ENCODE measurements around the gene STX18. TPM values are rescaled to one million over a fixed set of nuclear protein-coding genes. Genes with fewer than 3 reads are reported as not detected.

Gene STX18
- total RNA-seq: 14.8 and 16.4 TPM in 2 replicates

DNA sequence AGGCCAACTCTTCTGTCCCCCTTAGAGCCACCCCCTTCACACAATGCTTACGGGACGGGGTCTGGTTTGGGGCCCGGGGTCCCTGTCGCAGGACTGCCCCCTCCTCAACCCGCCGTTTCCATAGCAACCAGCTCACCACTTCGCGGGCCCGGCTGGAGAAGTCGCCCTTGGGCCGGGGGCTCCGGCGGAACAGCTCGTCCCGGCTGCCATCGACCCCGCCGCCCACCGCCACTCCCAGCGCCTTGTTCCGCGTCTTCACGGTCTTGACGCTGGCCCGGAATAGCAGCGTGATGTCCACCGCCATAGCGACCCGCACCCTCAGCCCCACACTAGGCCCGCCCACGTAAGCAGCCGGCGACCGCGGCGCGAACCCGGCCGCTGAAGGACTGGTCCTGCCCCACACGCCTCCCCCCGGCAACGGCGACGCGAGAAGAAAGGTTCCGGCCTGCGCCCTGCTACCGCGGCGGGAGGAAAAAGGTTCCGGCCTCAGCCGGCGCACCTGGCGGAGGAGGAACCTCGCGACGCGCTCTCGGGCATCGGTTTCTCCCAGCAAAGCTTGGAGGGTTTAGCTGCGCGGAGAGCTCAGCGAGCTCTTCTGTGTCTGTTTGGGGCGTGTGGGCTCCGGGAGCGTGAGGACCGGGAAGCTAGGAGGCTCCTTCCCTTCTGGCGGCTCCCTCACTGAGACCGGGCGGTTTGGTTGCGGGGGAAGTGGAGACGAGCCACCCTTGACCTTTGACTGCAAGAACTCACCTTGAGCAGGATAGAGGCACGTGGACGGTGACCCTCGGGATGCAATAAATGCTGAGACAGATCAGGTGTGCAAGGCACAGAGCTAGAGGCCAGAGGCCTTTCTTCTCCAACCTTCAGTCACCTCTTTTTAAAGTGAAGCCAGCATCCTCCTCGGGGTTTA, at the start of gene STX18:
TSS of gene STX18 (minus strand) at position 388 of the 910 bp plus-strand sequence. CDS start at position 304, 84 bp downstream.

DNA sequence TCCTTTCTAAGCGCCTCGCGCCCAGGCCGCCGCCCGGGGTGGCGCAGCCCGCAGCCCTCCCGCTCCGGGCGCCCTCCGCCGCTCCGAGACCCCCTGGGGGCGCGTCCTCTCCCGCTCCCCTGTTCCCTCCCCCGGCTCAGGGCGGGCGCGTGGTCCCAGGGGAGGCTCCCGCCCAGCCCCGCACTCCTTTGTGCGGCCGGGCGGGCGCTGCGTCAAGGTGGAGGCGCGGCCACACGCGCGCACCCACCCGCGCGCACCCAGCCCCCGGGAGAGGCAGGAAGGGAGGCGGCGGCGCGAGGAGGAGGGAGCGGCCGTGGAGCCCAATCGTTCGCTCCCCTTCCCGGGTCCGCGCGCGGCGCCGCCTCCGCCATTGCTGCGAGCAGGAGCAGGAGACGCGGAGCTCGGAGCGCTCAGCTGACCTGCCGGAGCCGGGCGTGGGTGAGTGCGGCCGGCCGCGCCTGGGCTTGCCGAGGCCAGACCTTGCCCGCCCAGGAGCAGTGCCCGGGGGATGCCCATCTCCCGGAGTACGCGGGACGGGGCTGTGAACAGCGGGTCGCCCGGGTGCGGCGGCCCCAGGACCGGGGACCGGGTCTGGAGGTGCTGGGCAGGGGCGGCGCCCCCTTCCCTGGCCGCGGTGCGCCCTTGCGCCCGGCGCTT, 155.0 kb downstream of the STX18 start, which contains the start of gene NSG1:
TSS of gene NSG1 (plus strand) at position 367 of the 657 bp plus-strand sequence. CDS start 528 bp downstream, outside the sequence.

Other genes with a start within 250 kb of the STX18 start
- gene NSG1, start 154.9 kb downstream of the STX18 start, total RNA-seq: 0.50 and 0.72 TPM in 2 replicates